Memory B cell (primary cell): ENCODE data around the gene CUX1.
"Not testable (repeated sequence)": the region's sequence is repeated elsewhere in the genome, so short reads cannot be mapped to it uniquely, and the experiment has no call there.

ENCODE experiments used
- ATAC-seq: fragments of 150-1000 bp; cut with Tn5 transposase; 2 replicates; pipeline ENCODE4 v1.10.0; 2021; ENCODE audit warnings: low read depth, mild to moderate bottlenecking, moderate library complexity
- DNase-seq, 2 donors: peaks; one replicate each; pipeline ENCODE4 v3.0.0; 2022; ENCODE audit warnings: low spot score in 2 of 2
- H3K27ac Mint-ChIP-seq: one replicate; pipeline ENCODE4 v1.8.0; 2022; ENCODE audit warnings: mild to moderate bottlenecking, moderate library complexity, mixed read lengths
- H3K27me3 Mint-ChIP-seq: one replicate; pipeline ENCODE4 v1.8.0; 2022; ENCODE audit warnings: mixed read lengths
- H3K36me3 Mint-ChIP-seq: one replicate; pipeline ENCODE4 v1.8.0; 2022; ENCODE audit warnings: mild to moderate bottlenecking, mixed read lengths
- H3K4me1 Mint-ChIP-seq: one replicate; pipeline ENCODE4 v1.8.0; 2022; ENCODE audit warnings: mixed read lengths
- H3K4me3 Mint-ChIP-seq: one replicate; pipeline ENCODE4 v1.8.0; 2022; ENCODE audit warnings: mild to moderate bottlenecking, moderate library complexity, mixed read lengths
- H3K9me3 Mint-ChIP-seq: one replicate; pipeline ENCODE4 v1.8.0; 2022; ENCODE audit warnings: mixed read lengths

The CUX1 gene

GRCh38 chr7:102009628-102010027 lies 192.2 kb downstream of the CUX1 start:
- no peak for DNase-seq
- H3K4me3 Mint-ChIP-seq: no peak overlapping the region

DNA sequence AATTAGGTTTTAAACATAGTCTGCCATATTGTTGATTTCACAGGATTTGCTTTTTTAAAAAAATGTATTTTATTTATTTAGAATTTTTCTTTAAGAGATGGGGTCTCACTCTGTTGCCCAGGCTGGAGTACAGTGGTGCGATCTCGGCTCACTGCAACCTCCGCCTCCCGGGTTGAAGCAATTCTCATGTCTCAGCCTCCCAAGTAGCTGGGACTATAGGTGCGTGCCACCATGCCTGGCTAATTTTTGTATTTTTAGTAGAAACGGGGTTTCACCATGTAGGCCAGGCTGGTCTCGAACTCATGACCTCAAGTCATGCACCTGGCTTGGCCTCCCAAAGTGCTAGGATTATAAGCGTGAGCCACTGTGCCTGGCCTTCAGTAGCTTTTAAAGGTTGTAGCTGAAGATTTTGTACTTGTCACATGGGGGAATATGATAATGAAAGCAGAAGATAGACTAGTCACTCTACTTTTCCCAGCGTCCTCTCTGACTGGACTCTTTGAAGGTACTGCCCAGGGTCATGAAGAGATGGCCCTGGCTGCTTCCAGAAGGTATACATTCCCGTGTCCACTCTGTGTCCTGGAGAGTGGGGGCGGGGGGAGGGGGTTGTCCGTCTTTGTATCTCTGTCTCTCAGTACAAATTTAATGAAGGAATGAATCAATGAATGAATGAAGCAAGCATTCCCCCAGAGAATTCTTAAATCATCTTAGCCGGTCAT lies 194.8 kb downstream of the CUX1 start:
- H3K27ac Mint-ChIP-seq, H3K27me3 Mint-ChIP-seq, ATAC-seq, H3K9me3 Mint-ChIP-seq, H3K36me3 Mint-ChIP-seq, H3K4me3 Mint-ChIP-seq, DNase-seq, H3K4me1 Mint-ChIP-seq: not testable (repeated sequence)

More at GRCh38 chr7:102009628-102010027, 192.2 kb downstream of the CUX1 start:
- no peak for ATAC-seq
- Mint-ChIP-seq H3K9me3 (no peaks in the 10 kb centered on the region), H3K27me3 (no peaks in the 10 kb centered on the region), H3K4me1 (no peaks in the 10 kb centered on the region), H3K27ac (peak overlapping the region; percentile 35), H3K36me3 (peaks cover 4% of the 10 kb centered on the region)

GRCh38 chr7:102012941-102013461 lies 195.6 kb downstream of the CUX1 start:
- ATAC-seq (no peak), DNase-seq (no peak)
- Mint-ChIP-seq H3K9me3 (no peaks in the 10 kb centered on the region), H3K4me3 (no peak overlapping the region), H3K36me3 (peaks cover 3% of the 10 kb centered on the region), H3K27ac (no peak overlapping the region), H3K27me3 (no peaks in the 10 kb centered on the region), H3K4me1 (no peaks in the 10 kb centered on the region)

DNA sequence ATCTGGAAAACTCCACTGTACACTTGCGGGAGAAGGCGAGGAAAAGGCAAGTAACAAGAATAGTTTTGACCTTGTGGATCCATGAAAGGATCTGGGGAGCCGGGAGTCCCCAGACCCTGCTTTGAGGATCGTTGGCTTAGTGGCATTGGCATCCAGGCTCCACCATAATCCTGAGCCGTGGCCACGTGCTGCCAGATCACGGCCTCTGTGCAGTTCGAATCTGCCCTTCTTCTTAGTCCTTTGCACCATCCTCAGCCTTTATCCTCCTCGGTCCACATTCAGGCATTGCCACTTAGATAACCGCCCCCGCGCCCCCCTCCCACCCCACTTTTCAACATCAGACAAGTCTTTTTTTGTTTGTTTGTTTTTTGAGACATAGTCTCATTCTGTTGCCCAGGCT lies 201.4 kb downstream of the CUX1 start:
- Mint-ChIP-seq H3K27ac (no peak overlapping the region), H3K4me3 (no peak overlapping the region), H3K9me3 (no peaks in the 10 kb centered on the region), H3K4me1 (no peaks in the 10 kb centered on the region), H3K36me3 (peaks cover 3% of the 10 kb centered on the region), H3K27me3 (no peaks in the 10 kb centered on the region)
- DNase-seq (no peak), ATAC-seq (no peak)

GRCh38 chr7:102019461-102019860 lies 202.0 kb downstream of the CUX1 start:
- ATAC-seq (no peak), DNase-seq (no peak)
- H3K27ac Mint-ChIP-seq: no peak overlapping the region
- no peak overlapping the region for H3K4me3 Mint-ChIP-seq
- no peaks in the 10 kb centered on the region for H3K4me1 Mint-ChIP-seq
- H3K27me3 Mint-ChIP-seq: no peaks in the 10 kb centered on the region
- no peaks in the 10 kb centered on the region for H3K9me3 Mint-ChIP-seq
- H3K36me3 Mint-ChIP-seq: no peaks in the 10 kb centered on the region

DNA sequence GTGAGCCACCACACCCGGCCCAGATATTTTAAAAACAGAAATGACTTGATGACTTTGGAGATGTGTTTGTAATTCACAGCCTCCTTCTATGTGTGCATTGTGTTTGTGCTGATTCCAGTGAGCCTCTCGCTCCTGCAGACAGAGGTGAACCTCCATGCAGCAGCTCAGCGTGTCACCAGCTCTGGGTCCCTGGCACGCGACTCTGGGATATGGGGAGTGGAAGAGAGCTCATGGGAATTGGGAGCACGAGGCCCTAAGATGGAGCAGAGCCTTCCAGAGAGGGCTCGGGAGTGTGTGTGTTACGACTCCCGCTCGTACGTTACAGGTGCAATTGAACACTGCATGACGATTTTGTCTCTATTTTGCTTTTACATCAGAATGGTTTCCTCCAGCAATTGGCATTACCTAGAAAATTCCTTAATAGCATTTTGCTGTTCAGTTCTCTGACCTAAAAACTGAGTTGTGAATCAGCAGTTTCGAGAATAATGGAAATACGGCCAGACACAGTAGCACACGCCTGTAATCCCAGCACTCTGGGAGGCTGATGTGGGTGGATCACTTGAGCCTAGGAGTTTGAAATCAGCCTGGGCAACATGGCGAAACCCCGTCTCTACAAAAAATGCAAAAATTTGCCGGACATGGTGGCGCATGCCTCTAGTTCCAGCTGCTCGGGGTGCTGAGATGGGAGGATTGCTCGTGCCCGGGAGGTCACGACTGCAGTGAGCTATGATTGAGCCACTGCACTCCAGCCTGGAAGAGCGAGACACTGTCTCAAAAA lies 204.6 kb downstream of the CUX1 start:
- no peak for DNase-seq
- Mint-ChIP-seq H3K27ac (no peak overlapping the region), H3K9me3 (no peaks in the 10 kb centered on the region), H3K27me3 (no peaks in the 10 kb centered on the region), H3K36me3 (no peaks in the 10 kb centered on the region), H3K4me3 (no peak overlapping the region), H3K4me1 (no peaks in the 10 kb centered on the region)
- ATAC-seq: no peak

DNA sequence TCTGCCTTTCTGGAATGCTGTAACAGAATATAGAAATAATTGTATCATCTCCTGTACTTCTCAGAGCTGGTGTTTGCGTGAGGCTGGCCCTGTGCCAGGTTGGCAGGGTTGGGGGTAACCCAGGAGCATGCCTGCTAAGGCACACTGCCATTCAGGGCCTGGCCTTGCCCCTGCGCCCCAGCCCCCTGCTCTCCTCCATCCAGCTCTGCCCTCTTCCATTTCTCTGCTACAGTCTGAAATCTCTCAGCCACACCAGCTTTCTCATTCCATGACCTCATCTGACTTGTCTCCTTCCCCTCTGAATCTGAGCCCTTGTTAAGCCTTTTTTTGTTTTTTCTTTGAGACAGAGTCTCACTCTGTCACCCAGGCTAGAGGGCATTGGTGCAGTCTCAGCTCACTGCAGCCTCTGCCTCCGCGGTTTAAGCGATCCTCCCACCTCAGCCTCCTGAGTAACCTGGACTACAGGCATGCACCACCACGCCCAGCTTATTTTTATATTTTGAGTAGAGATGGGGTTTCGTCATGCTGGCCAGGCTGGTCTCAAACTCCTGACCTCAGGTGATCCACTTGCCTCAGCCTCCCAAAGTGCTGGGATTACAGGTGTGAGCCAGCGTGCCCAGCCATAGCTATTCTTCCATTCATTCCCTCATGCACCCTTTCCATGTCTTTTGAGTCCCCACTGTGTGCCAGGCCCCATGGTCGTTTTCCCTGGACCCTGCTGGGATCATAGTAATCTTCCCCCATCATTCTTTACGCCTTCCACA lies 206.8 kb downstream of the CUX1 start:
- H3K27me3 Mint-ChIP-seq: no peaks in the 10 kb centered on the region
- peaks cover 5% of the 10 kb centered on the region for H3K36me3 Mint-ChIP-seq
- no peak for DNase-seq
- ATAC-seq: no peak
- H3K4me3 Mint-ChIP-seq: no peak overlapping the region
- H3K9me3 Mint-ChIP-seq: no peaks in the 10 kb centered on the region
- no peaks in the 10 kb centered on the region for H3K4me1 Mint-ChIP-seq
- no peak overlapping the region for H3K27ac Mint-ChIP-seq

DNA sequence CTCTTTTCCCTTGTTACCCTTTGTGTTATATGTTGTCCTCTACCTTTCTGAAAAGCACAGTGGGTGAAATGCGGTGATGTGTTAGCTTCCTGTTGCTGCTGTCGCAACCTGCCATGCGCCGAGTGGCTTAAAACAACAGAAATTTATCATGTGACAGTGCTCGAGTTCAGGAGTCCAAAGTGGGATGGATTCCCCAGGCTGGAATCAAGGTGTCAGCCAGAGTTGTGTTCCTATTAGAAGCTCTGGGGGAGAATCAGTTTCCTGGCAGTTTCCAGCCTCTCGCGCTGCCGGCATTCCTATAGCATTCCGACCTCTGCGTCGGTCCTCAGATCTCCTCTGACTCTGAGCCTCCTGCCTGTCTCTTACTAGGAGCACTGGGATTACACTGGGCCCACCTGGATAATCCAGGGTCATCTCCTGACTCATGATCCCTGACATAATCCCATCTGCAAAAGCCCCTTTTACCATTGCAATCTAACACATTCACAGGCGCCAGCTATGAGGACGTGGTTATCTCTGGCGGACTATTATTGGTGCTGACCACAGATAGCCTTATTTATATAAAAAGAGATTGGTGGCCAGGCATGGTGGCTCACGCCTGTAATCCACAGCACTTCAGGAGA lies 207.5 kb downstream of the CUX1 start:
- H3K9me3 Mint-ChIP-seq: no peaks in the 10 kb centered on the region
- DNase-seq (no peak), ATAC-seq (no peak)
- H3K27ac Mint-ChIP-seq: no peak overlapping the region
- peaks cover 7% of the 10 kb centered on the region for H3K36me3 Mint-ChIP-seq
- no peak overlapping the region for H3K4me3 Mint-ChIP-seq
- H3K27me3 Mint-ChIP-seq: no peaks in the 10 kb centered on the region
- peaks cover 2% of the 10 kb centered on the region for H3K4me1 Mint-ChIP-seq

- not testable (repeated sequence) for H3K27me3 Mint-ChIP-seq, H3K9me3 Mint-ChIP-seq, H3K27ac Mint-ChIP-seq, H3K4me1 Mint-ChIP-seq, ATAC-seq, H3K36me3 Mint-ChIP-seq, DNase-seq, H3K4me3 Mint-ChIP-seq
Observed at GRCh38 chr7:102025777-102026176, 208.4 kb downstream of the CUX1 start.

- H3K27me3 Mint-ChIP-seq: no peaks in the 10 kb centered on the region
- H3K27ac Mint-ChIP-seq: no peak overlapping the region
- DNase-seq: no peak
- no peak overlapping the region for H3K4me3 Mint-ChIP-seq
- no peak for ATAC-seq
- H3K36me3 Mint-ChIP-seq: peaks cover 9% of the 10 kb centered on the region
- peaks cover 2% of the 10 kb centered on the region for H3K4me1 Mint-ChIP-seq
- no peaks in the 10 kb centered on the region for H3K9me3 Mint-ChIP-seq
Observed at GRCh38 chr7:102028206-102028826, 210.9 kb downstream of the CUX1 start.

- DNase-seq (no peak), ATAC-seq (no peak)
- Mint-ChIP-seq H3K4me1 (peaks cover 2% of the 10 kb centered on the region), H3K4me3 (no peak overlapping the region), H3K27ac (no peak overlapping the region), H3K36me3 (peaks cover 10% of the 10 kb centered on the region), H3K9me3 (no peaks in the 10 kb centered on the region), H3K27me3 (no peaks in the 10 kb centered on the region)
Observed at GRCh38 chr7:102029616-102030015, 212.2 kb downstream of the CUX1 start.

DNA sequence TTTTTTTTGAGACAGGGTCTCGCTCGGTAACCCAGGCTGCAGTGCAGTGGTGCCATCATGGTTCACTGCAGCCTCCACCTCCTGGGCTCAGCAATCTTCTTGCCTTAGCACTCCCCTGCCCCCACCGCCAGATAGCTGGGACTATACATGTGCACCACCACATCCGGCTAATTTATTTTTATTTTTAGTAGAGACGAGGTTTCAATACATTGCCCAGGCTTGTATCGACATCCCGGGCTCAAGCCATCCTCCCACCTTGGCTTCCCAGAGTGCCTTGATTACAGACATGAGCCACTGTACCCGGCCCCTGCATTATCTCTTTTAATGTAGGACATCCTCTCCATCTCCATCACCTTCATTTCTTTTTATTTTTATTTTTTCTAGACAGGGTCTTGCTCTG lies 213.3 kb downstream of the CUX1 start:
- H3K27me3 Mint-ChIP-seq: no peaks in the 10 kb centered on the region
- H3K9me3 Mint-ChIP-seq: no peaks in the 10 kb centered on the region
- peaks cover 2% of the 10 kb centered on the region for H3K4me1 Mint-ChIP-seq
- ATAC-seq (no peak), DNase-seq (no peak)
- no peak overlapping the region for H3K27ac Mint-ChIP-seq
- H3K4me3 Mint-ChIP-seq: no peak overlapping the region
- H3K36me3 Mint-ChIP-seq: peaks cover 10% of the 10 kb centered on the region

- DNase-seq (no peak), ATAC-seq (no peak)
- peaks cover 7% of the 10 kb centered on the region for H3K36me3 Mint-ChIP-seq
- H3K27me3 Mint-ChIP-seq: no peaks in the 10 kb centered on the region
- H3K4me1 Mint-ChIP-seq: peaks cover 5% of the 10 kb centered on the region
- H3K9me3 Mint-ChIP-seq: no peaks in the 10 kb centered on the region
- H3K27ac Mint-ChIP-seq: no peak overlapping the region
- H3K4me3 Mint-ChIP-seq: no peak overlapping the region
Observed at GRCh38 chr7:102036958-102037357, 219.5 kb downstream of the CUX1 start.
